SIG-M5 (cell line): ENCODE data around the gene POMZP3.
"Not testable (repeated sequence)": the region's sequence is repeated elsewhere in the genome, so short reads cannot be mapped to it uniquely, and the experiment has no call there.

Source experiments
- DNase-seq: peaks from one replicate; lab custom pipeline; 2025; lab: John Stamatoyannopoulos, UW

The POMZP3 gene

DNA sequence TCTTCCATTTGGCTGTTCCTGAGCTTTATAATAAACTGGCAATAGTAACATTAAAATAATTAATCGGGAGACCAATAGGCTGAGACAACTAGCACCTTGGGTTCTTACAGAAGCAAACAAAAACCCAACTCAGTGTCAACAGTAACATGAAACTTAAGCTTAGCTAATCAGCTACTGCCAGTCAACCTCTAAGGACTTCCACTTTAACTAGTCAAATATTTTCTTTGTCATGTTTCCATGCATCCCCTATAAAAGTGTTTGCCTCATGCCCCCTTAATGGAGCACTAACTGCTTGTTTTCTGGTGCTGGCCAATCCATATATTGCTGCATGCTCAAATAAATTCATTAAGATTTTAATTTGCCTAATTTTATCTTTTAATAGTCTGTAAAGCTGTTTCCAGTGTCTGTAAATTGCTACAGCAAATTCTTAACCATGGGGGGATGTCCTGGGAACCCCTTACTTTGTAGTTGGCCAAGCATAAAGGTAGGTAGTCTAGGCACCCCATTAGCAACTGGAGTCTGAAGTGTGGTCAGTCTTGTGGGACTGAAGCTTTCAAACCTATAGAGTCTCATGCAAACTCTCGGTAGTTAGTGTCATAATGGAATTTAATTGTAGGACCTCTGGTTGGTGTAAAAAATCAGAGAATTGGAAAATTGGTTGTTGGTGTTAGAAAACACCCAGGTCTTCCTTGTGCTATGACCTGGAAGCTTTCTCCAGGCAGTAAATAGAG, 40.3 kb downstream of the POMZP3 start:
- not testable (repeated sequence) for DNase-seq

GRCh38 chr7:76583636-76584281, 43.3 kb downstream of the POMZP3 start:
- not testable (repeated sequence) for DNase-seq

GRCh38 chr7:76582848-76583631, 44.0 kb downstream of the POMZP3 start:
- not testable (repeated sequence) for DNase-seq

- DNase-seq = not testable (repeated sequence)
These were observed 51.0 kb downstream of the POMZP3 start for GRCh38 chr7:76575919-76576655.

DNA sequence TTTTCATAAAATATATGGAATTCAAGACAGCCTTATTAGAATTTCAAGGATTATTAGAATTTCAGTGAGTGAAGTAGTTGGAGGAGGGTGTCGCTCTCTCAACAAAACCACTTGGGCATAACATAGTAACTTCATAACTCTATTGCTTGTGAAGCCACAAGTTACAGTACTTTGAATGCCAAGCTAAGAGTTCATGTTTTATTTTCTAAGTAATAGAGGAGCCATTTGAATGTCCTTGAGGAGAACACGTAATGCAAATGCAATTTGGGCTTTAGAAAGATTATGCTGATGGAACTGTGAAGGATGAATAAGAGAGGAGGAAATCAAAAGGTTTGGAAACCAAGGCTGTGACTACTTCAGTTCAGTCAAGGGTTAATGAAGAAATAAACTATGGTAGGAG, 51.6 kb downstream of the POMZP3 start:
- DNase-seq = not testable (repeated sequence)

DNA sequence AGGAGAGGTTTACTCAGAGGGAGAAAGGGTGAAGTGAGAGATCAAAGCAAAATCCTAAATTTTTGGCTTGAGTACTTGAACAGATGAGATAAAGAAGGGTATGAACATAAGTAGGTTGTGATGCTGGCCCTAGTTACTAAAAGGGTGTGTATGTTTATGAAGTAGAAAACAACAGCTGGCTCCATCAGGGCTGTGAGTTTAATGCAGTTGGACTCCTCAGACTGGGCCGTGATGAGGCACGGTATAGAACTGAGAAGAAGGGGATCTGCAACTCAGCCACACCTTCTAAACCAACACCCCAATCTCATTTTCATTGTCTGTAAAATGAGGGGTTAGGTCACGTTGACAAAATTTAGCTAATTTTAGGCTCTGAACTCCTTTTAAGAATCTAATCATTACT, 54.8 kb downstream of the POMZP3 start:
- DNase-seq = not testable (repeated sequence)

DNA sequence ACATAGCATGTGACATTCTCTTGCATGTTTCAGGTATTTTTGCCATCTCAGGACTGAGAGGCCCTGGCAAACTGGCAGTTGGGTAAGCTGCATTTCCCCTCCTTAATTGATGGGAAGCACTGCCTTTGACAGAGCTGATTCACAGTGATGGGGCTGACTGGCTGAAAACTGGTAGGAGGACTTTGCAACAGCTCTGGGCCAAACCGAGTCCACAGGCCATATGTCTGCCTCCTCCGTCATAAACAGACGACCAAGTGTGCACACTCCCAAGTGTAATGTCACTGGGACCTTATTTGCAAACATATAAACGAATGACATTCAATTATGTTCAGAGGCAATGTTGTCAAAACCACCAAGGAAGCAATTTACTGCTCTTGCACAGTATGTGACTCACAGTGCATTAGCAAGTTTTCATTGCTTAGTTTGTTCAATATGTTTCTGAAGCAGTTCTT, 56.7 kb downstream of the POMZP3 start:
- DNase-seq = peak; percentile 10

DNA sequence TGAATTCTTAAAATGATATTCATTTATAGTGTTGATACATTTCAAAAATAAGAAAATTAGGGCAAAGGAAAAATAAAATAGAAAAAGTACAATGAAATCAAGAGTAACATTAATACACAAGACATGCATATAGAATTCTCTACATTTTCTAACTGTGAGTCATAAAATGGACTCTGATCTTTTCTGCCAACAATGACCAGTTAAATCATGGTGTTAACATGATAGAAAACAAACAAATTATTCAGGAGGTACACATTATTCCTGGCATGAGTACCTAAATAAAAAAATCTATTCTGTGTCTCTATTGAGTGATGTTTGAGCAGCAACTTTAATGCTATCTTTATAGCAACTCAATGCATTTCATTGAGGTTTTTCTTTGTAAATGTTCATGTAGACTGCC, 58.3 kb downstream of the POMZP3 start:
- DNase-seq = not testable (repeated sequence)

GRCh38 chr7:76567753-76568152, 59.3 kb downstream of the POMZP3 start:
- not testable (repeated sequence) for DNase-seq

DNA sequence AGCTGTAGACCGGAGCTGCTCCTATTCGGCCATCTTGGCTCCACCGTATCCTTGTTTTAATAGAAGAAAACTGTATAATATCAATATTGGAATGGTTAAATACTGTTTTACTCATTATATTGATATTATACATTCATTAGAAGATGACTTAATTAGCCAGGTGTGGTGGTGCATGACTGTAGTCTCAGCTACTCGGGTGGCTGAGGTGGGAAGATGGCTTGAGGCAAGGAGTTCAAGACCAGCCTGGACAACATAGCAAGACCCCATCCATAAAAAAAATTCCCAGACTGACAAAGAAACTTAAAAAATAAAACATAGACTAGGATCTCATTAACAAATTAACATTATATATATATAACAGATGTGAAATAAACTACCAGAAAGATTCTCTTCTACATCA, 59.8 kb downstream of the POMZP3 start:
- DNase-seq = not testable (repeated sequence)

- not testable (repeated sequence) for DNase-seq
These were observed 62.1 kb downstream of the POMZP3 start for GRCh38 chr7:76565001-76565400.

DNA sequence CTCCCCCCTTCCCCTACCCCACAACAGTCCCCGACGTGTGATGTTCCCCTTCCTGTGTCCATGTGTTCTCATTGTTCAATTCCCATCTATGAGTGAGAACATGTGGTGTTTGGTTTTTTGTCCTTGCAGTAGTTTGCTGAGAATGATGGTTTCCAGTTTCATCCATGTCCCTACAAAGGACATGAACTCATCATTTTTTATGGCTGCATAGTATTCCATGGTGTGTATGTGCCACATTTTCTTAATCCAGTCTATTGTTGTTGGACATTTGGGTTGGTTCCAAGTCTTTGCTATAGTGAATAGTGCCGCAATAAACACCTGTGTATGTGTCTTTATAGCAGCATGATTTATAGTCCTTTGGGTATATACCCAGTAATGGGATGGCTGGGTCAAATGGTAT, 65.7 kb downstream of the POMZP3 start:
- DNase-seq = not testable (repeated sequence)

- DNase-seq = not testable (repeated sequence)
These were observed 66.9 kb downstream of the POMZP3 start for GRCh38 chr7:76560157-76560556.
